ENCODE results near the gene PARD6G. TPM values are rescaled to one million over a fixed set of nuclear protein-coding genes. Genes with fewer than 3 reads are reported as not detected.

The PARD6G gene
- total and polyA plus RNA-seq, 4 experiments from 2014 or later, result 0.13 to 1.3 (median 0.28) TPM; not detected in 1

GRCh38 chr18:80232030-80232429 is 15.3 kb downstream of the PARD6G start:
- ChIA-PET POLR2A (ENCODE audit: partially characterized antibody) (no interaction called here), CTCF (ENCODE audit: partially characterized antibody) (interaction anchor here (0.7 kb wide), 1 partner anchor 74 kb away, joined by 4 read pairs; no protein-coding TSS in a partner anchor)
- DNase-seq, result no peak
- H3K9me3 Mint-ChIP-seq, result peaks cover 0 to 10% (median 4%) of the 10 kb centered on the region in 8 donors
- H3K36me3 Mint-ChIP-seq, result no peaks in the 10 kb centered on the region
- H3K27me3 ChIP-seq (ENCODE audit: insufficient read depth, low read length), result no peaks in the 10 kb centered on the region
- intact Hi-C loops (cut with micrococcal nuclease), result no loop called here
- H3K9me3 ChIP-seq (ENCODE audit: control insufficient read depth in 1 of 2, low read length in 2 of 2), result no peaks in the 10 kb centered on the region
- no peaks in the 10 kb centered on the region for H3K36me3 ChIP-seq (ENCODE audit: insufficient read depth, low read length)
- H3K4me1 ChIP-seq (ENCODE audit: insufficient read depth, low read length), result no peaks in the 10 kb centered on the region
- H3K4me3 Mint-ChIP-seq, result no peak overlapping the region
- no peaks in the 10 kb centered on the region for H3K4me1 Mint-ChIP-seq
- H3K27me3 Mint-ChIP-seq, result peaks cover 6 to 9% of the 10 kb centered on the region in 2 donors
- no peak overlapping the region for H3K4me3 ChIP-seq (ENCODE audit: low read length in 2 of 2)
- no peak overlapping the region for H3K27ac Mint-ChIP-seq
- no peak overlapping the region for H3K27ac ChIP-seq (ENCODE audit: low read depth, low read length)

GRCh38 chr18:80231616-80232015 is 15.7 kb downstream of the PARD6G start:
- Histone ChIP-seq H3K27ac (ENCODE audit: low read depth, low read length) (no peak overlapping the region), H3K36me3 (ENCODE audit: insufficient read depth, low read length) (no peaks in the 10 kb centered on the region), H3K9me3 (ENCODE audit: control insufficient read depth in 1 of 2, low read length in 2 of 2) (no peaks in the 10 kb centered on the region), H3K4me3 (ENCODE audit: low read length in 2 of 2) (no peak overlapping the region), H3K4me1 (ENCODE audit: insufficient read depth, low read length) (no peaks in the 10 kb centered on the region), H3K27me3 (ENCODE audit: insufficient read depth, low read length) (no peaks in the 10 kb centered on the region)
- peaks cover 6 to 7% of the 10 kb centered on the region in 2 donors for H3K27me3 Mint-ChIP-seq
- no peak for DNase-seq
- H3K4me3 Mint-ChIP-seq, result no peak overlapping the region
- ChIA-PET CTCF (ENCODE audit: partially characterized antibody) (interaction anchor here (0.7 kb wide), 1 partner anchor 74 kb away, joined by 4 read pairs; no protein-coding TSS in a partner anchor), POLR2A (ENCODE audit: partially characterized antibody) (no interaction called here)
- no peaks in the 10 kb centered on the region for H3K4me1 Mint-ChIP-seq
- intact Hi-C loops (cut with micrococcal nuclease), result no loop called here
- H3K36me3 Mint-ChIP-seq, result no peaks in the 10 kb centered on the region
- H3K27ac Mint-ChIP-seq, result no peak overlapping the region
- peaks cover 0 to 9% (median 4%) of the 10 kb centered on the region in 8 donors for H3K9me3 Mint-ChIP-seq

DNA sequence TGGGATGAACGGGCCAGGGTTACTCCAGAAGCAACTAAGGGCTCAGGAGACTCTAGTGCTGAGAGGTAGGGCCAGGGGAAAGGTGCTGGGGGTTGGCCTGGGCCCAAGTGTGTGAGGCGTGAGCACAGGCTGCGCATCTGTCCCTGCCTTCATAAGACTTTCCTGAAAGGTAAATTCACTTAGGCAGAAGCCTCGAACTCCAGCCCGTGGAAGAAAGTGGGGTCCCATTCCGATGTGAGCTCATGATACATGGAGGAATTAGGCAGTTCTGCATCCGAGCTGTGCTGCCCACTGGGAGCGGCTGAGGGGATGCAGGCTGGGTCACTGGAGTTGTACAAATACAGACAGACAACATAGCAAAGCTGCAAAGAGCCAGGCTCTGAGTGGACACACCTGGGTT is 16.2 kb downstream of the PARD6G start:
- no peaks in the 10 kb centered on the region for H3K4me1 ChIP-seq (ENCODE audit: insufficient read depth, low read length)
- ChIA-PET POLR2A (ENCODE audit: partially characterized antibody) (no interaction called here), CTCF (ENCODE audit: partially characterized antibody) (interaction anchor here (0.7 kb wide), 1 partner anchor 74 kb away, joined by 4 read pairs; no protein-coding TSS in a partner anchor)
- Mint-ChIP-seq H3K9me3 (peaks cover 0 to 11% (median 0%) of the 10 kb centered on the region in 8 donors), H3K36me3 (no peaks in the 10 kb centered on the region), H3K27ac (no peak overlapping the region), H3K4me3 (no peak overlapping the region), H3K27me3 (peaks cover 4 to 7% of the 10 kb centered on the region in 2 donors), H3K4me1 (no peaks in the 10 kb centered on the region)
- H3K27ac ChIP-seq (ENCODE audit: low read depth, low read length), result no peak overlapping the region
- no peak overlapping the region for H3K4me3 ChIP-seq (ENCODE audit: low read length in 2 of 2)
- DNase-seq, result no peak
- H3K9me3 ChIP-seq (ENCODE audit: control insufficient read depth in 1 of 2, low read length in 2 of 2), result no peaks in the 10 kb centered on the region
- H3K36me3 ChIP-seq (ENCODE audit: insufficient read depth, low read length), result no peaks in the 10 kb centered on the region
- no peaks in the 10 kb centered on the region for H3K27me3 ChIP-seq (ENCODE audit: insufficient read depth, low read length)
- intact Hi-C loops (cut with micrococcal nuclease), result no loop called here

GRCh38 chr18:80229766-80230745 is 17.3 kb downstream of the PARD6G start:
- H3K27ac ChIP-seq (ENCODE audit: low read depth, low read length), result no peak overlapping the region
- no peaks in the 10 kb centered on the region for H3K4me1 ChIP-seq (ENCODE audit: insufficient read depth, low read length)
- H3K9me3 ChIP-seq (ENCODE audit: control insufficient read depth in 1 of 2, low read length in 2 of 2), result no peaks in the 10 kb centered on the region
- H3K27me3 ChIP-seq (ENCODE audit: insufficient read depth, low read length), result no peaks in the 10 kb centered on the region
- peaks cover 3 to 8% of the 10 kb centered on the region in 2 donors for H3K27me3 Mint-ChIP-seq
- no peak overlapping the region for H3K4me3 ChIP-seq (ENCODE audit: low read length in 2 of 2)
- intact Hi-C loops (cut with micrococcal nuclease), result no loop called here
- H3K4me3 Mint-ChIP-seq, result no peak overlapping the region
- H3K36me3 ChIP-seq (ENCODE audit: insufficient read depth, low read length), result no peaks in the 10 kb centered on the region
- no peak overlapping the region for H3K27ac Mint-ChIP-seq
- H3K4me1 Mint-ChIP-seq, result no peaks in the 10 kb centered on the region
- peaks cover 0 to 7% (median 0%) of the 10 kb centered on the region in 8 donors for H3K9me3 Mint-ChIP-seq
- ChIA-PET POLR2A (ENCODE audit: partially characterized antibody) (no interaction called here), CTCF (ENCODE audit: partially characterized antibody) (no interaction called here)
- H3K36me3 Mint-ChIP-seq, result no peaks in the 10 kb centered on the region
- no peak for DNase-seq

DNA sequence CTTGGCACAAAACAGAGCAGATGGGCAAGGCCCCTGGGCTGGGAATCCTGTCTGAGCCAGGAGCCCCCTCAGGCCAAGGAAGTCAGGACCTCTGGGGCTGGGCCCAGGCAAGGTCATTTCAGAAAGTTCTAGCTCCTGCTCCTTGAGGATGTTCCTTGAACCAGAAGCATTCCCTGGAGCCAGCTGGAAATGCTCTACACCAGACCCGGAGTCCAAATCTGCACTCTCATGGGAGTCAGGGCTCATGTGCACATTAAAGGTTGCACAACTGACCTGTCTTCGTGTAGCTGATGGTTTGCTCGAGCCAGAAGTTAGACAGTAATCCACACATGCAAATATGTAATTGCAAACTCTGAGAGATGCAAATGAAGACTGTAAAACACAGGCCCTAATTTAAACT is 18.0 kb downstream of the PARD6G start:
- intact Hi-C loops (cut with micrococcal nuclease), result no loop called here
- POLR2A ChIA-PET (ENCODE audit: partially characterized antibody), result no interaction called here
- no peak for DNase-seq
- no peaks in the 10 kb centered on the region for H3K36me3 Mint-ChIP-seq
- no peaks in the 10 kb centered on the region for H3K4me1 ChIP-seq (ENCODE audit: insufficient read depth, low read length)
- CTCF ChIA-PET (ENCODE audit: partially characterized antibody), result no interaction called here
- no peak overlapping the region for H3K4me3 Mint-ChIP-seq
- no peak overlapping the region for H3K4me3 ChIP-seq (ENCODE audit: low read length in 2 of 2)
- no peak overlapping the region for H3K27ac Mint-ChIP-seq
- H3K27me3 Mint-ChIP-seq, result peaks cover 2 to 8% of the 10 kb centered on the region in 2 donors
- H3K9me3 ChIP-seq (ENCODE audit: control insufficient read depth in 1 of 2, low read length in 2 of 2), result no peaks in the 10 kb centered on the region
- H3K36me3 ChIP-seq (ENCODE audit: insufficient read depth, low read length), result no peaks in the 10 kb centered on the region
- H3K27me3 ChIP-seq (ENCODE audit: insufficient read depth, low read length), result no peaks in the 10 kb centered on the region
- H3K4me1 Mint-ChIP-seq, result no peaks in the 10 kb centered on the region
- H3K9me3 Mint-ChIP-seq, result peaks cover 0 to 7% (median 0%) of the 10 kb centered on the region in 8 donors
- H3K27ac ChIP-seq (ENCODE audit: low read depth, low read length), result no peak overlapping the region

DNA sequence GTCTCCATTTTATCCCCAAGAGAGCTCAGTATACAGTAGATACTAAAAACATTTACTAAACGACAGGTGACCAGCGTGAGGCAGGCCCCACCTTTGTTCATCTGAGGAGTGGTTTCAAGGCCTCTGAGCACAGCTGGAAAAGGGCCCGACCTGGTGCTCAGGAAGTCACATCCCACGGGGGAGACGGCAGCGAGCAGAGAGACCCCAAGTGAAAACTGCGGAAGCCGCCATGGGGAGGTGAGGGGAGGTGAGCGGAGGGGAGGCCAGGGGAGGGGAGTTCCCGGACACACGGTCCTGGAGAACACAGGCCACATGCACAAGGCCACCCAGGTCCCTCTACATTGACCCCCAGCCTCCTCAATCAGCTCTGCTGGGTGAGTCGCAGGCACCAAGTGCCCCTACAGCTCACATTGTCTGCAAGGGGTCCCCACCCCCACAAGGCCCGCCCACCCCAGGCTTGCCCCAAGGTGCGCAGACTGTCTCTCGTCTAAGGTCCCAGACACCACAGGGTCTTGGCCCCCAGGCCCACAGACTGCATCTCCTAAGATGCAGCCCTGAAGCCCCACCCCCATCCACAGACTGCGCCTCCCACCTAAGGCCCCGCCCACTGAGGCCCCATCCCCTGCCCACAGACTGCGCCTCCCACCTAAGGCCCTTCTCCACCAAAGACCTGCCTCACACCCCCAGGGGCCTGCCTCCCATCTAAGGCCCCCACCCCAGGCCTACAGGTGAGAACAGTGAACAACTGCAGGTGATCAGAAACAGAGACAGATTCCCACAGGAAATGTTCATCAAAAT is 19.1 kb downstream of the PARD6G start:
- Histone ChIP-seq H3K27ac (ENCODE audit: low read depth, low read length) (no peak overlapping the region), H3K9me3 (ENCODE audit: control insufficient read depth in 1 of 2, low read length in 2 of 2) (no peaks in the 10 kb centered on the region), H3K36me3 (ENCODE audit: insufficient read depth, low read length) (no peaks in the 10 kb centered on the region), H3K27me3 (ENCODE audit: insufficient read depth, low read length) (no peaks in the 10 kb centered on the region), H3K4me3 (ENCODE audit: low read length in 2 of 2) (no peak overlapping the region), H3K4me1 (ENCODE audit: insufficient read depth, low read length) (no peaks in the 10 kb centered on the region)
- no peak for DNase-seq
- H3K36me3 Mint-ChIP-seq, result no peaks in the 10 kb centered on the region
- no peaks in the 10 kb centered on the region for H3K4me1 Mint-ChIP-seq
- no peak overlapping the region for H3K27ac Mint-ChIP-seq
- CTCF ChIA-PET (ENCODE audit: partially characterized antibody), result no interaction called here
- no peak overlapping the region for H3K4me3 Mint-ChIP-seq
- peaks cover 0 to 8% of the 10 kb centered on the region in 2 donors for H3K27me3 Mint-ChIP-seq
- POLR2A ChIA-PET (ENCODE audit: partially characterized antibody), result no interaction called here
- H3K9me3 Mint-ChIP-seq, result peaks cover 0 to 5% (median 0%) of the 10 kb centered on the region in 8 donors
- intact Hi-C loops (cut with micrococcal nuclease), result no loop called here

DNA sequence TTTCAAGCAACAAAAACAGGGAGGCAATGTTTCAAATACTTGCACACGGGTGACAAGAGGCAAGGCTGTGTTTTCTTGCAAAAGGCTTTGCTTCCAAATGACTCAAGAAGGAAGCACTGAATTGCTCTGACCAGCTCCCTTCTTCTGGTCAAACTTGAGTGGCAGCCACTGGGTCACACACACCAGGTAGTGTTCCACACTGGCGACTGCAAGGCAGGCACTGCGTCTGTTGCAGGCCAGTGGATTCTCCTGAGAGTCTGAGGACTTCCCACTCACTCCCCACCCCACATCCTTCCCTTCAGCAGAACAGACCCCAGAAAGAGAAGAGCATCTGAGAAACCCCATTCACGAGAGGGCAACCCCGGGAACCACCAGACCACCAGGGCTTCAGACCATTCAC is 19.8 kb downstream of the PARD6G start:
- intact Hi-C loops (cut with micrococcal nuclease), result no loop called here
- H3K4me3 Mint-ChIP-seq, result no peak overlapping the region
- Histone ChIP-seq H3K9me3 (ENCODE audit: control insufficient read depth in 1 of 2, low read length in 2 of 2) (no peaks in the 10 kb centered on the region), H3K36me3 (ENCODE audit: insufficient read depth, low read length) (no peaks in the 10 kb centered on the region), H3K4me3 (ENCODE audit: low read length in 2 of 2) (no peak overlapping the region), H3K27me3 (ENCODE audit: insufficient read depth, low read length) (no peaks in the 10 kb centered on the region), H3K4me1 (ENCODE audit: insufficient read depth, low read length) (no peaks in the 10 kb centered on the region), H3K27ac (ENCODE audit: low read depth, low read length) (no peak overlapping the region)
- no peaks in the 10 kb centered on the region for H3K4me1 Mint-ChIP-seq
- ChIA-PET POLR2A (ENCODE audit: partially characterized antibody) (no interaction called here), CTCF (ENCODE audit: partially characterized antibody) (no interaction called here)
- no peak overlapping the region for H3K27ac Mint-ChIP-seq
- no peaks in the 10 kb centered on the region for H3K36me3 Mint-ChIP-seq
- H3K27me3 Mint-ChIP-seq, result peaks cover 0 to 8% of the 10 kb centered on the region in 2 donors
- DNase-seq, result no peak
- peaks cover 0 to 5% (median 0%) of the 10 kb centered on the region in 8 donors for H3K9me3 Mint-ChIP-seq

Data from CD4-positive, alpha-beta memory T cell (primary cell).